GM10847 (cell line): ENCODE data around the gene POLR2C.

Experiments used
- POLR2A ChIP-seq: IDR thresholded peaks from 2 replicates; pipeline ENCODE4 v1.6.1; 2011; ENCODE audit not compliant: insufficient read length; ENCODE audit errors: extremely low read depth

POLR2C gene

DNA sequence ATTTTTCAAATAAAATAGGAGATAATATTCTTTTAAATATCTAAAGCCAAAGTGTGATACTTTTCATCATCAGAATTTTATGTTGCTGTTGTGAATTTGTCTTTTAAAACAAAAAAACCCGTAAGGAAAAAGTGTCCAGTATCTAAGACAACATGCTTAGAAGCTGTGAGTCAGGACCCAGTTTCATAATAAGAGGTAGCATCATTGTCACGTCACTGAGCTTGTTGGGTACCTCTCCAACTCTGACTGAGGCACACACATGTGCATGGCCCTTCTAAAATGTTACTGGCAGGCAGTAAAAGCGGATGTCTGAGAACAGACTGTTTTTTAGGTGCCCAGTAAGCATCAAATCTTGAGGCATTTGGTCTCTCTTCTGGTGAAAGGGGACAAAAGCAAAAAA is 17.8 kb upstream of the POLR2C start:
- no peak for TF ChIP-seq POLR2A

DNA sequence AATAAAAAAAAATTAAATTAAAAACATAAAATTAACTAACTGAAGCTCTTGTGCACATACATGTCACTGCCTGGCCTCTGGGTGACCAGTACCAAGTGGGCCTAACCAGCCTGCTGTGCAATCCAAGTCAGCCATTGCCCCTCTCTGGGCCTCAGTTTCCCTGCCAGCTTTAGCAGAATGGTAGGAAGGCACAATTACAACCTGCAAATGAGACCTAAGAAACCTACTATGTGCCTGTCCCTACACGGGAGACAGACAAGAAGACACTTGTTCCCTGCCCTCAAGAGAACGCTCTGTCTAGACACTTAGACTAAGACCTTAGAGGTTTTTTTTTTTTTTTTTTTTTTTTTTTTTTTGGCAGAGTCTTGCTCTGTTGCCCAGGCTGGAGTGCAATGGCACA is 17.0 kb upstream of the POLR2C start:
- no peak for TF ChIP-seq POLR2A

DNA sequence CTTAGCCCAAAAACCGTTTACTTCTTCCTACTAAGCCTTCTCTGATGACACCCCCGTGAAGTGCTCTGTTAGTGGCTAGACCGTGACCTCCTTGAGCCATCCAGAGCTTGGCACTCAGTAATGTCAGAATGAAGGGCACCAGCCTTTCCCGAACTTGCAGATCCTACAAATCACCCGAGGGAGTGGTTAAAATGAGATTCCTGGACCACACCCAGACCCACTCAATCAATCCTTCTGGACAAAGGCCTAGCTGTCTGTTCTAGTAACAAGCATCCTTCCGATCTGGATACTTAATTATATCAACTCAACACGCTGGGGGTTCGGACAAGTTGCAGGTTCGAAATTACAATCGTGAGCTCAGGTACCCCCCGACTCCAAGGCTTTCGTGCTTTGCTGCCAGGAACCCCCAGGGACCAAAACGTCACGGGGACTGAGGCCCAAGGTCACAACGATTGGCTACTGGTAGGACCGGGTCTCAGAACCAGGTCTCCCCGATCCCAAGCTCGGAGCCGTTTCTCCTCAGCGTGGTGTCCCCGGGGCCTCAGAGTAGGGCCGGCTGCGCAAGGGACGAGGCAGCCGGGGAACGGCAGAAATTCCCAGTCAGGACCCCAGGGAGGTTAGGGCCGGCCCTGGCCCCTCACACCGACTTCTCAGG is 15.8 kb upstream of the POLR2C start:
- TF ChIP-seq POLR2A: no peak

DNA sequence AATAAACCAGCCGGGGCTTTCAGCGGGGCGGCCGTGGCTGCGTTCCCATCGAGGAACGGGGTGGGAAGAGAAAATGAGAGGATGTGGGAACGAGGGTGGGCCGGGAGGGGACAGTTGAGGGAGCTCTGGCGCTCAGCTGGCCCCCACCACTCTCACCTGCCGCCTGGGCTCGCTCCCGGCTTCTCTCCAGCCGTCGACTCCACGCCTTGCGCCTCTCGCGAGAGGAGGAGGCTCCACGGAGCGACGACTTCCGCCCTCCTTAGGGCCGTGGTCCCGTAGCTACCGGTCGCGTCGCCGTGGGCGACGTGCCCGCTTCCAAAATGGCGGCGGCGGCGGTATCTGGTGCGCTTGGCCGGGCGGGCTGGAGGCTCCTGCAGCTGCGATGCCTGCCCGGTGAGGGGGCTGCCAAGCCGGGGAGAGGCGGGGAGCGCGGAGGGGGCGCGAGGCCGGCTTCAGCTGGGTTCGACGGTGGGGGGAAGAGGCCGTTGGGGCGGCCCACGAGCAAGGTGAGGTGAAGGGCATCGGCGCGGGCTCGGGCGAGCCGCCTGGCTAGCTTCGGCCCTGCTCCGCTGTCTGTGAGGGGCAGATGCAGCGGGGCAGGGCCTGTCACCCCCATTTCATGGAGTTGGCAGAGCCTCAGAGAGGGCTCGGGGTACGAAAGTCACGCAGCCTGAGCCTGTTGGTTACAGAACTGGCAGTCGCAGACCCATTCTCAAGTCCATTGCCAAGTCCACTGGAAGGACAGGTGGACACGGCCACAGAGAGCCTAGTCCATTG is 15.1 kb upstream of the POLR2C start, which contains the start of the genes CIAPIN1 and COQ9:
Gene CIAPIN1 (minus strand): TSS at position 200 of the 777 bp plus-strand sequence. CDS start 6,457 bp downstream, outside the sequence.
Gene COQ9 (plus strand): TSS at position 294 of the 777 bp plus-strand sequence. CDS start 27 bp downstream, at position 321.
- TF ChIP-seq POLR2A: no peak

DNA sequence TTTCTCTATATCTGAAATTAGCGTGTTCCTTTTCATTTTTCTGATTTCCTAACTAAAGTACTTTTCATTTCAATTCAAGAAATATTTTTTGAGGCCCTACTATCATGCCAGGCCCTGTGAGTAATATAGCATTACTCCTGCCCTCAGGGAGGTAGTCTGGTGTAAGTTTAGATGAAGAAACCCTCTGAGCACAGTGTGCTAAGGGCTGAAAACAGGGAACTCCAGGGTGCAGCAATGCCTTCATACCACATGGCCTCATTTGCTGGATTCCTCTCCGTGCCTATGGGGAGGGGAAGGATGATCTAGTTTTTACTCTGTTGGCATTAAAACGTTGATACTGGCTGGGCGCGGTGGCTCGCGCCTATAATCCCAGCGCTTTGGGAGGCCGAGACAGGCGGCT is 10.5 kb upstream of the POLR2C start:
- no peak for TF ChIP-seq POLR2A

DNA sequence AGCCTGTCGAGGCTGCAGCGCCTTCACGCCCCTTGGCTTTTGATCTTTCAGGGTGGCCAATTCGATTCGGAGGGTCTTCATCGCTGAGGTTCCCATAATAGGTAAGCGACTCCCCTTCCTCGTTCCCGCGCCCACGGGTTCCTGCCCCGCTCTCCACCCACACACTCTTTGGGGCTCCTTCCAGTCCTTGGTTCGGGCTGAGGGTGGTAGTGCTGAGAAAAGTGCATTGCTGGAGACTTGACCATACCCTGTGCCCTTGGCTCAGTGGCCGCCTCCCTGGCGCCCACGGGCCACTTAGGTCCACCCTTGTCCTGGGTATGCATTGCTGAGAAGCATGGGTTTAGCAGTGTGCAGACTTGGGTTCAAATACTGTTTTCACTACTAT is 491 bp downstream of the POLR2C start:
- TF ChIP-seq POLR2A: no peak

DNA sequence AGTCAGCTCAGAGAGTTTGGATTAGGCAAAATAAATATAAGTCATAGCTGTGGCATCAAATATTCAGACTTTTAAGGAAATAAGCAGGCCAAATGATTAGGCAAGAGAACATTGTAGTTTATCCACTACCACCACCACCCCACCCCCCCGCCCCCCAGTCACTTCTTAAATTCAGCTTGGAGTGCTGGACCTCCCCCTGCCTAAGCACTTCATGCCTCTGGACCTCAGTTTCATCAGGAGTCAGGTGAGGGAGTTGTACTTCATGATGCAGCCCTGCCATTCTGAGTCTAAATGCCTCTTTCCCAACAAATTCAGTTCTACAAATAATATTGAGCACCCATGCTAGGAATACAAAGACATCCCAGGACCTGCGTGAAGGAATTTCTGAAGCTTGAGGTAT is 2.0 kb downstream of the POLR2C start:
- no peak for TF ChIP-seq POLR2A

DNA sequence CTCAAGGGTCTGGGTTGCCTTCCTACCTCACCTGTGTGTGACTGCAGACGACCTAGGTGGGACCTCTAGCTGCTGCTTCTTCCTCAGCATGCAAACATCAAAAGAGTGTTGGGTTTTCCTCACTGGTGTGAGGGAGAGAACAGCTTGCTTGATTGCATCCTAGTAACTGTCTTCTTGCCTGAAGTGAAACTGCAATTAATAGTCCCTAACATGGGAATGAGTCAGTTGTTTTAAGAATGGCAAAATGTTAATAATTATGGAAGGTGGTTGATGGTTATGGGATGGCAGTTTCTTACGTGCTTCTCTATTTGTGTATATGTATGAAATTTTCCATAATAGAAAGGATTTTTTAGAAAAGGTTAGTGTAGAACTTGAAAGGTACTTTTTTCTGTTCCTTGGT is 5.9 kb downstream of the POLR2C start:
- TF ChIP-seq POLR2A: no peak

DNA sequence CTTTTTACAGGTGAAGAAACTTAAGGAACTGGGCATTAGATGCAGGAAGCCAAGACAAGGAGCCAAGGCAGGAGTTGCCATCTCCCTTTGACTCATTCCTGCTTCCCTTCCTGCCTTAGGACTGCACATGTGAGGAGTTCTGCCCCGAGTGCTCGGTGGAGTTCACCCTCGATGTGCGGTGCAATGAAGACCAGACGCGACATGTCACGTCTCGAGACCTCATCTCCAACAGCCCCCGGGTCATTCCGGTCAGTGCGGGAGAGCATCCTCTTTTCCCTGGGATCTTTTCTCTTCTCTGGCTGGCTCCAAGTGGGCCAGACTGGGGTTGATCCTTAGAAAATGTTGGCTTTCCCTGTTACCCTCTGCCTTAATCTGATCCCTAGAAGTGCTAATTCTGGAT is 6.6 kb downstream of the POLR2C start:
- TF ChIP-seq POLR2A: no peak

DNA sequence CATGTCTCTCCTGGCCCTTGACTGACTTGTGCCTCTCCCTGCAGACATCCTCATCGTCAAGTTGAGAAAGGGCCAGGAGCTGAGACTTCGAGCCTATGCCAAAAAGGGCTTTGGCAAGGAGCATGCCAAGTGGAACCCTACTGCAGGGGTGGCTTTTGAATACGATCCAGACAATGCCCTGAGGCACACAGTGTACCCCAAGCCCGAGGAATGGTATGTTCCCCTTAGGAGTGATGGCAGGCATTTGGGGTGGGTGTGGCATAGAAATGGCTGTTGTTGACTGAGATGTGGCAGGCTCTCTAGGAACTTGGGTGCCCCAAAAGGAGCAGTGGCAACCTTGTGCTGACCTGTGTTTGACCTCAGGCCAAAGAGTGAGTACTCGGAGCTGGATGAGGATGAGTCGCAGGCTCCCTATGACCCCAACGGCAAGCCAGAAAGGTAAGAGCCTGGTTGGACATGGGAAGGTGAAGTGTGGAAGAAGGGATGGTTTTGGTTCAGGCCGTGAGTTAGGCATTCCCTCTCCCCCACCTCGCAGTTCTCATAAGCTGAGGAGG is 7.5 kb downstream of the POLR2C start:
- no peak for TF ChIP-seq POLR2A

DNA sequence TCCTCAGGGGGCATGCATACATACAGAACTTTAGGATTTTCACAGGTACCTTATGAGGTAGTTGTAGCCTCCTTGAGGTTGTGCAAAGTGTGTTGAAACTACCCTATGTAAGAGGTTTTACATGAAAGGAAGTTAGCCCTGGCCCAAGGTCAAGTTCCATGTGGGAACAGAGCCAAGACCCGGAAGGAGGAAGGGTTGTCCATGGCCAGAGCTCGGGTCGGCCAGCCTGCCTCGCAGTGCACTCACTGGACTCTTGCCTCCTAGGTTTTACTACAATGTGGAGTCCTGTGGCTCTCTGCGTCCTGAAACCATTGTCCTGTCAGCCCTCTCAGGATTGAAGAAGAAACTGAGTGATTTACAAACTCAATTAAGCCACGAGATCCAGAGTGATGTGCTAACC is 8.2 kb downstream of the POLR2C start:
- no peak for TF ChIP-seq POLR2A

DNA sequence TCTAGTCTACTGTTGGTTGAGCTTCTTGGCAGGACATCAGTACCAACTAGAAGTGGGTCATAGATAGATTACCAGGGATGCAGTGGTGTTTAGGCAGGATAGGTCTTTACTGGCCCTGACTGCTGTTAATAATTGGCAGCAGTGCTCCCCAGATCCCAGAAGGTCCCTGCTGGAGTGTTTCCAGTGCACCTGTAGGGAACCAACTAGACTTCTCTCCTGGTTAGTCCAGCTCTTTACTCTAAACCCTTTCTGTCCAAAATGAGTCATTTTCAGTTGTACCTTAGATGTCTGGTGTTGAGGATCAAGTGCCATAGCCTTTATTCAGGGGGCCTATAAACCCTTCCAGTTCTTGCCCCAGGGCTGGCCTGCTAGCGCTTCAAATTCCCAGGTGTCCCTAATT is 8.7 kb downstream of the POLR2C start:
- no peak for TF ChIP-seq POLR2A

DNA sequence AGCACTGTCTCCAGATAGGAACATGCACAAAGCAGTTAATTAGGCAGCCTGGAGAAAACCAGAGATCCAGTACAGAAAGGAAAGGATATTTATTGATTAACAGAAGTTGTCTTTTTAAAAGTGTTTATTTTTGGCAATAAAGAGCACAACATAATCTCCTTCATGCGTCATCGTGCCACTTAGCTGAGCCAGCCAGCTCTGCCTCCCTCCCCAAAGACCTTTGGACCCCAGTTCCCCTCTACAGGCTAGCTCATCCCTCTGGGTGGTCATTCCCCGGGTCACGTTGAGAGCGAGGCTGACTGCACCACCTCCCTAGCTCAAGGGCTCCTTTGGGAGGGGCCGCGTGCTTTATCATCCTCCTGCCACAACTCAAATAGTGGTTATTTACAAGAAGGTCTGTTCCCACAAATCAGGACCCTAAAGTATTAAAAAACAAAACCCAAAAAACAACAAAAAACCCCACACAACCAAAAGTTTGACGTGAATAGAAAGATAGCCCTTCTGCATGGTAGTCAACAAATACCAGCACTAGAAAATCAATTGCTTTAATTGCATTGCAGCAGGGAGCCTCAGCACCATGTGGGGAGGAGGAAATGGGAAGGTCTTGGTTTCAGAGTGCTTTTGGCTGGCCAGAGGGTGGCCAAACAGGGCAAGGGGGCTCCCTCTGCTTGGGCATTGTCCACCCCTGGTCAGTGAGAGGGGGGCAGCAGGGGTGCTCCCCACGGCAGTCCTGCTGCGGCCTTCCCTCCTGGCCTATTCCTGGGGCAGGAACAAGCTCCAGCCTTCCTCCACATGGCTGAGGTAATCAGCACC is 9.6 kb downstream of the POLR2C start:
- TF ChIP-seq POLR2A: no peak

DNA sequence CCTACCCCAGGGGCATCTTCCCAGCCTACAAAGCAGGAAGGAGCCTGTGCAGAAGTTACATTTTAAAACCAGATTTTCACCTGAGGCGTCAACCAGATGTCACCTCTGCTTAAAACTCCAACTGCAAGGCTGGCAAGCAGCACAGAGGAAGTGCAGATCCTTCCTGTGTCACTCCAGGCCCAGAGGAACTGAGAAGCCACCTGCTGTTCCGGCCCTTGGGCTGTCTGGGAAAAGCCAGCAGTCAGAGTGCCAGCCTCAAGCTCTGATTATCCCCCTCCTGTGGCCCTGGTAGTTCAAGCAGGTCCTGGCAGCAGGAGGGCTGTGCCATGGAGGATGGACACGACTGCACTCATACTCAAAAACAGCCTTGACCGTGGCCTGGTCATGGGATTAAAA is 10.2 kb downstream of the POLR2C start:
- TF ChIP-seq POLR2A: no peak

DNA sequence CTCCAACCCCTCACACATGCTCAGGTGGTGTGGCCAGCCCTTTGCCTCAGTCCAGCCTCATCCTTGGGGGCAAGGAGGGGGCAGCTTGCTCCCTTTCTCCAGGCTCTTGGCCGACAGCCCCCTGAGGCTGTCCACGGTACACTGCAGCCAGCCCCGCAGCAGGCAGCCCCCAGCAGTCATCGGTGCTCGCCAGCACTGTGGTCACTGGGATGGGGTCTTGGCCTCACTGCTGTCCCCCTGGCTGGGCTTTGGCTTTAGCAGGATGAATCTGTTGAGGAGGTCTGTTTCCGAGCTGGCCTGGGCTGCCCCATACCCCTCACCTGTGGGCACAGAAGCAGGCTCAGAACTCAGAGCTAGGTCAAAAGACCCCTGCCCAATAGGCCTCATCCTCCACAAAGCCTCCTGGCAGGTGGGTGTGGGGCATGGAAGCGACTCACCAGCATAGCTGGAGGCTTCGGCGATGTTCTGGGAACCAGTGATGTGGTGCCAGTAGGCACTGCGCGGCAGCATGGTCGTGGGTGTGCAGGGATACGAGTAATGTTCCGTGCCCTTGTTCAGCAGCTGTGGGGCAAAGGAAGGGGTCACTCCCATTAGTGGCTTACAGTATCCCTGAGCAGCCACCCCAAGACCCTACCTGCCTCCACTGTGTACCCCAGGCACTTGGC is 10.8 kb downstream of the POLR2C start:
- TF ChIP-seq POLR2A: no peak
